H1 (cell line): Measurements from ENCODE around the gene C5orf22.

Experiments used
- ATF3 ChIP-seq: IDR thresholded peaks from 2 replicates; pipeline ENCODE4 v1.6.1; 2011; ENCODE audit warnings: low read depth, mild to moderate bottlenecking, low read length; ENCODE audit not compliant: insufficient read depth
- CHD2 ChIP-seq: IDR thresholded peaks from 2 replicates; pipeline ENCODE4 v1.6.1; 2012; ENCODE audit warnings: low read length, improper control_type of control experiment
- CREB1 ChIP-seq: IDR thresholded peaks from 2 replicates; pipeline ENCODE4 v1.6.1; 2012; ENCODE audit warnings: inconsistent platforms
- CTCF ChIP-seq, 3 experiments: IDR thresholded peaks; 1 replicate in 2 of 3; 2 replicates in 1 of 3; pipeline versions ENCODE4 v1.5.1 to v1.6.1; 2011; ENCODE audit warnings: low read length in 3 of 3, mild to moderate bottlenecking in 3 of 3, inconsistent platforms in 2 of 3, low read depth in 1 of 3, moderate library complexity in 1 of 3; ENCODE audit not compliant: insufficient read depth in 1 of 3; ENCODE audit errors: control extremely low read depth in 1 of 3
- EP300 ChIP-seq, 2 experiments: IDR thresholded peaks; 1 replicate in 1 of 2; 2 replicates in 1 of 2; pipeline ENCODE4 v1.6.1; 2011 to 2012; ENCODE audit warnings: low read depth in 2 of 2, low read length in 2 of 2, mild to moderate bottlenecking in 2 of 2, borderline replicate concordance in 1 of 2, inconsistent platforms in 1 of 2, moderate library complexity in 1 of 2
- EZH2 ChIP-seq: fragments of 200-600 bp; sonication (generic); IDR thresholded peaks from 2 replicates; pipeline ENCODE4 v1.7.1; 2012; ENCODE audit warnings: low read depth, mild to moderate bottlenecking, moderate library complexity, low read length, inconsistent platforms; ENCODE audit not compliant: severe bottlenecking
- MAX ChIP-seq: IDR thresholded peaks from 2 replicates; pipeline ENCODE4 v1.6.1; 2012; ENCODE audit warnings: inconsistent platforms
- POLR2A ChIP-seq, 2 experiments: IDR thresholded peaks; 1 replicate in 1 of 2; 2 replicates in 1 of 2; pipeline ENCODE4 v1.6.1; 2011; ENCODE audit warnings: low read depth in 2 of 2, low read length in 2 of 2, mild to moderate bottlenecking in 2 of 2; ENCODE audit errors: control extremely low read depth in 1 of 2
- ZNF274 ChIP-seq: IDR thresholded peaks from 2 replicates; pipeline ENCODE4 v1.7.0; 2012; ENCODE audit warnings: low read length, borderline replicate concordance; ENCODE audit errors: extremely low read depth

- TF ChIP-seq ATF3 = no peak
- no peak for TF ChIP-seq ZNF274
- TF ChIP-seq CTCF (IDR thresholded peaks at IDR 0.05; ENCODE audit: control extremely low read depth in 1 of 3, insufficient read depth in 1 of 3, low read depth in 1 of 3, low read length in 3 of 3) = no peak
- TF ChIP-seq CREB1 = no peak
- no peak for TF ChIP-seq EP300 (IDR thresholded peaks at IDR 0.05; ENCODE audit: borderline replicate concordance in 1 of 2, low read depth in 2 of 2, low read length in 2 of 2)
- no peak for TF ChIP-seq MAX
- TF ChIP-seq EZH2 = no peak
- TF ChIP-seq CHD2 = no peak
- TF ChIP-seq POLR2A (IDR thresholded peaks at IDR 0.05; ENCODE audit: control extremely low read depth in 1 of 2, low read depth in 2 of 2, low read length in 2 of 2) = no peak
Measured at GRCh38 chr5:31496301-31496700, 35.8 kb upstream of the C5orf22 start.
